ENCODE results near the gene GRB10.

GRB10 gene

DNA sequence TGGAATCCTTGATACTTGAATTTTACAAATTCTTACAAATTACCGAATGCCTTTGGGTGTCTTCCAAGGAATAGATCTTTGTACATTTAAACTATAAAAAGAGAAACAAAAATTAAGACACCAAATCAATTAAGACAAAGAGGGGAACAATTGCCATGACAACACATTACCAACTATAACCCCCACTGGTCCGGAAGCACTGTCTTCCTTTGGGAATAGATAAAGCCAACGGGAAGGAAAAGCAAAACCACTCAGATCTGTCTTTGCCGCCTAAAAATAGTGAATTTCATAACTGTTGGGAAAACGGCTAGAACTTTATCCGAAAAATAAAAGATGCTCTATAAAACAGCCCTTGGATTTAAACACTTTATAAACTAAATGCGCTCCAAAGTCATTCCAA lies 37.4 kb downstream of the GRB10 start:
- Histone ChIP-seq H3K4me3 (ENCODE audit: low read depth in 1 of 2, low read length in 2 of 2) (no peak overlapping the region), H3K4me1 (ENCODE audit: insufficient read depth, low read length) (peaks cover 5% of the 10 kb centered on the region; the same call in 1 of the 2 replicates), H4K20me1 (ENCODE audit: insufficient read depth, low read length) (no peaks in the 10 kb centered on the region), H3K27me3 (ENCODE audit: insufficient read depth, low read length, poor library complexity) (no peaks in the 10 kb centered on the region), H3K9ac (ENCODE audit: low read depth, low read length) (no peak overlapping the region), H3K9me3 (ENCODE audit: insufficient read depth, low read length, severe bottlenecking) (no peaks in the 10 kb centered on the region), H3K36me3 (ENCODE audit: insufficient read depth, low read length) (no peaks in the 10 kb centered on the region), H3K27ac (ENCODE audit: low read length) (no peak overlapping the region), H3K4me2 (ENCODE audit: insufficient read depth, low read length) (no peak overlapping the region), H3K79me2 (ENCODE audit: insufficient read depth, low read length) (no peaks in the 10 kb centered on the region), H2AFZ (ENCODE audit: low read depth, low read length) (no peak overlapping the region)
- DNase-seq: no peak
- TF ChIP-seq, protein P1, sequence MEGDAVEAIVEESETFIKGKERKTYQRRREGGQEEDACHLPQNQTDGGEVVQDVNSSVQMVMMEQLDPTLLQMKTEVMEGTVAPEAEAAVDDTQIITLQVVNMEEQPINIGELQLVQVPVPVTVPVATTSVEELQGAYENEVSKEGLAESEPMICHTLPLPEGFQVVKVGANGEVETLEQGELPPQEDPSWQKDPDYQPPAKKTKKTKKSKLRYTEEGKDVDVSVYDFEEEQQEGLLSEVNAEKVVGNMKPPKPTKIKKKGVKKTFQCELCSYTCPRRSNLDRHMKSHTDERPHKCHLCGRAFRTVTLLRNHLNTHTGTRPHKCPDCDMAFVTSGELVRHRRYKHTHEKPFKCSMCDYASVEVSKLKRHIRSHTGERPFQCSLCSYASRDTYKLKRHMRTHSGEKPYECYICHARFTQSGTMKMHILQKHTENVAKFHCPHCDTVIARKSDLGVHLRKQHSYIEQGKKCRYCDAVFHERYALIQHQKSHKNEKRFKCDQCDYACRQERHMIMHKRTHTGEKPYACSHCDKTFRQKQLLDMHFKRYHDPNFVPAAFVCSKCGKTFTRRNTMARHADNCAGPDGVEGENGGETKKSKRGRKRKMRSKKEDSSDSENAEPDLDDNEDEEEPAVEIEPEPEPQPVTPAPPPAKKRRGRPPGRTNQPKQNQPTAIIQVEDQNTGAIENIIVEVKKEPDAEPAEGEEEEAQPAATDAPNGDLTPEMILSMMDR (IDR thresholded peaks at IDR 0.05; ENCODE audit: borderline replicate concordance, extremely low read depth, low read length, poor library complexity, severe bottlenecking): no peak
- no peak for TF ChIP-seq EZH2 (IDR thresholded peaks at IDR 0.05; ENCODE audit: borderline replicate concordance, low read depth, low read length, severe bottlenecking)
- no peak for ATAC-seq (ENCODE audit: insufficient read depth, low read depth)

DNA sequence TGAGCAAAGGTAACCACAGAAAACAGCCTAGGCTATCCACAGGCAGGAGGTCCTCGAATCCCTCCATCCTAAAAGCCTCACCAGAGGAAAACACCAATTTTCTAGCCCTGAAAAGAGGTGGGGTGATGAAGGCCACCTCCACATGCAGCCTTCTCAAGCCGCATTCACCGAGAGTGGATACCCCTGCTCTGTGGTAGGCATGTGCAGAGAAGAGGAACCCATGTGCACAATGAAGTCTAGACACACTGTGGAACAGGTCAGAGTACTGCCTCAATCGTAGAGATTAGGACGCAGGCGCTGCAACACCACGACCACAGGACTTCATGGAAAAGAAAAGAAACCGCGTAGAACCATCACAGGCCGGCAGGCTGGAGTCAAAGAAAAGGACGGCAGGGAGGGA lies 38.8 kb downstream of the GRB10 start:
- H3K79me2 ChIP-seq (ENCODE audit: insufficient read depth, low read length): no peaks in the 10 kb centered on the region
- no peak overlapping the region for H3K9ac ChIP-seq (ENCODE audit: low read depth, low read length)

GRCh38 chr7:50743016-50743415 lies 39.7 kb downstream of the GRB10 start:
- H3K9me3 ChIP-seq (ENCODE audit: insufficient read depth, low read length, severe bottlenecking): no peaks in the 10 kb centered on the region

More for the DNA sequence above, 38.8 kb downstream of the GRB10 start:
- no peaks in the 10 kb centered on the region for H3K36me3 ChIP-seq (ENCODE audit: insufficient read depth, low read length)
- no peak overlapping the region for H3K4me2 ChIP-seq (ENCODE audit: insufficient read depth, low read length)
- H2AFZ ChIP-seq (ENCODE audit: low read depth, low read length): no peak overlapping the region
- no peaks in the 10 kb centered on the region for H4K20me1 ChIP-seq (ENCODE audit: insufficient read depth, low read length)
- no peak for DNase-seq
- no peak overlapping the region for H3K27ac ChIP-seq (ENCODE audit: low read length)
- H3K4me3 ChIP-seq (ENCODE audit: low read depth in 1 of 2, low read length in 2 of 2): no peak overlapping the region
- no peaks in the 10 kb centered on the region for H3K9me3 ChIP-seq (ENCODE audit: insufficient read depth, low read length, severe bottlenecking)
- no peak for ATAC-seq (ENCODE audit: insufficient read depth, low read depth)
- no peaks in the 10 kb centered on the region for H3K27me3 ChIP-seq (ENCODE audit: insufficient read depth, low read length, poor library complexity)
- H3K4me1 ChIP-seq (ENCODE audit: insufficient read depth, low read length): peaks cover 18% of the 10 kb centered on the region
- TF ChIP-seq, protein P1 (IDR thresholded peaks at IDR 0.05; ENCODE audit: borderline replicate concordance, extremely low read depth, low read length, poor library complexity, severe bottlenecking): no peak
- no peak for TF ChIP-seq EZH2 (IDR thresholded peaks at IDR 0.05; ENCODE audit: borderline replicate concordance, low read depth, low read length, severe bottlenecking)

More at GRCh38 chr7:50743016-50743415, 39.7 kb downstream of the GRB10 start:
- peaks cover 18% of the 10 kb centered on the region for H3K4me1 ChIP-seq (ENCODE audit: insufficient read depth, low read length)
- no peaks in the 10 kb centered on the region for H4K20me1 ChIP-seq (ENCODE audit: insufficient read depth, low read length)
- ATAC-seq (ENCODE audit: insufficient read depth, low read depth) (no peak), DNase-seq (no peak)
- no peaks in the 10 kb centered on the region for H3K79me2 ChIP-seq (ENCODE audit: insufficient read depth, low read length)
- no peak overlapping the region for H2AFZ ChIP-seq (ENCODE audit: low read depth, low read length)
- H3K4me3 ChIP-seq (ENCODE audit: low read depth in 1 of 2, low read length in 2 of 2): no peak overlapping the region
- TF ChIP-seq, protein P1 (IDR thresholded peaks at IDR 0.05; ENCODE audit: borderline replicate concordance, extremely low read depth, low read length, poor library complexity, severe bottlenecking): no peak
- H3K27ac ChIP-seq (ENCODE audit: low read length): no peak overlapping the region
- H3K36me3 ChIP-seq (ENCODE audit: insufficient read depth, low read length): no peaks in the 10 kb centered on the region
- no peak overlapping the region for H3K4me2 ChIP-seq (ENCODE audit: insufficient read depth, low read length)
- H3K27me3 ChIP-seq (ENCODE audit: insufficient read depth, low read length, poor library complexity): no peaks in the 10 kb centered on the region
- no peak overlapping the region for H3K9ac ChIP-seq (ENCODE audit: low read depth, low read length)
